Measurements from ENCODE around the gene CHD1. TPM values are rescaled to one million over a fixed set of nuclear protein-coding genes. Genes with fewer than 3 reads are reported as not detected.

CHD1 gene
- total and polyA plus RNA-seq, 9 of the 15 experiments (the other 6 are each of a cell fraction or from before 2014, with no cell fraction given), result 27.3 to 133 (median 58.7) TPM

- TF ChIP-seq, protein P1, sequence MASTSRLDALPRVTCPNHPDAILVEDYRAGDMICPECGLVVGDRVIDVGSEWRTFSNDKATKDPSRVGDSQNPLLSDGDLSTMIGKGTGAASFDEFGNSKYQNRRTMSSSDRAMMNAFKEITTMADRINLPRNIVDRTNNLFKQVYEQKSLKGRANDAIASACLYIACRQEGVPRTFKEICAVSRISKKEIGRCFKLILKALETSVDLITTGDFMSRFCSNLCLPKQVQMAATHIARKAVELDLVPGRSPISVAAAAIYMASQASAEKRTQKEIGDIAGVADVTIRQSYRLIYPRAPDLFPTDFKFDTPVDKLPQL (IDR thresholded peaks at IDR 0.05; ENCODE audit: extremely low read depth, insufficient read length), result no peak
- TF ChIP-seq ZNF551 (CRISPR knock-in tag; IDR thresholded peaks at IDR 0.05) (no peak), ZBTB17 (CRISPR knock-in tag; IDR thresholded peaks at IDR 0.05) (no peak), POLR2H (tag; IDR thresholded peaks at IDR 0.05; ENCODE audit: low read depth) (no peak), KLF1 (tag; IDR thresholded peaks at IDR 0.05) (no peak), MED1 (CRISPR knock-in tag; IDR thresholded peaks at IDR 0.05; ENCODE audit: borderline replicate concordance) (no peak), NR3C1 (CRISPR knock-in tag; IDR thresholded peaks at IDR 0.05) (no peak), RBM15 (IDR thresholded peaks at IDR 0.05; ENCODE audit: insufficient read depth, low read length) (no peak), TBP (optimal IDR thresholded peaks at IDR 0.05; ENCODE audit: low read depth, low read length) (no peak)
- CTCF ChIA-PET (ENCODE audit: low intra/inter-chr PET ratio), result no interaction called here
Observed at GRCh38 chr5:98916540-98916939, 12.3 kb downstream of the CHD1 start.

More at GRCh38 chr5:98916540-98916939, 12.3 kb downstream of the CHD1 start:
- no peak for DNase-seq (ENCODE audit: extremely low read depth in 1 of 4, low spot score in 3 of 4)
- FAIRE-seq, result no peak
- Histone ChIP-seq H3K9ac (ENCODE audit: insufficient read depth in 1 of 2, low read depth in 2 of 2, low read length in 2 of 2) (no peak overlapping the region), H3K9me3 (replicated peaks; ENCODE audit: control insufficient read depth, insufficient read depth, low read depth, low read length) (no peaks in the 10 kb centered on the region), H3K4me3 (no peak overlapping the region), H2AFZ (ENCODE audit: low read depth, low read length) (no peak overlapping the region), H3K4me2 (ENCODE audit: insufficient read depth, low read length) (no peak overlapping the region), H3K9me1 (ENCODE audit: control insufficient read depth, insufficient read depth, low read length) (no peaks in the 10 kb centered on the region), H4K20me1 (replicated peaks; ENCODE audit: control insufficient read depth, insufficient read depth, low read length) (peaks cover 4% of the 10 kb centered on the region; the same call in 1 of the 2 replicates), H3K4me1 (replicated peaks in 1 of 2; ENCODE audit: control insufficient read depth in 2 of 2, insufficient read depth in 2 of 2, low read length in 2 of 2) (peaks cover 0 to 2% of the 10 kb centered on the region in 2 experiments; a peak in 1 of 5 replicates), H3K27ac (ENCODE audit: extremely low read depth, low read depth, low read length) (no peak overlapping the region), H3K79me2 (ENCODE audit: control insufficient read depth, insufficient read depth, low read length) (peaks cover 99% of the 10 kb centered on the region), H3K36me3 (ENCODE audit: control insufficient read depth, insufficient read depth, low read length) (peaks cover 86% of the 10 kb centered on the region), H3K27me3 (ENCODE audit: control insufficient read depth in 2 of 2, insufficient read depth in 2 of 2, low read length in 2 of 2) (no peaks in the 10 kb centered on the region)
- in situ Hi-C loops (cut with MboI) (no loop called here), intact Hi-C loops (cut with micrococcal nuclease) (no loop called here)
- POLR2A ChIA-PET, result interaction anchor here (3.0 kb wide), 1 partner anchor 11 kb away, joined by 11 read pairs; no protein-coding TSS in a partner anchor
- 0% methylated on average over 1 of the region's 2 CpGs for WGBS (ENCODE audit: insufficient coverage, low coverage, missing lambda C conversion rate)
- BruUV-seq (replicated peaks), result no TSS peak
- no peak for ATAC-seq
